GM19238 (cell line): ENCODE measurements around the gene CELF2.

Source experiments
- DNase-seq: peaks from one replicate; pipeline ENCODE4 v3.0.0; 2011; ENCODE audit warnings: low spot score; ENCODE audit not compliant: insufficient read length

The CELF2 gene

GRCh38 chr10:11154333-11154732 is 136.7 kb downstream of the CELF2 start:
- no peak for DNase-seq

- DNase-seq: no peak
These were observed 137.3 kb downstream of the CELF2 start for GRCh38 chr10:11154849-11155498.

- no peak for DNase-seq
These were observed 138.8 kb downstream of the CELF2 start for GRCh38 chr10:11156480-11156879.

GRCh38 chr10:11157292-11158076 is 139.8 kb downstream of the CELF2 start:
- no peak for DNase-seq

GRCh38 chr10:11158080-11158479 is 140.4 kb downstream of the CELF2 start:
- no peak for DNase-seq

GRCh38 chr10:11159543-11160215 is 142.0 kb downstream of the CELF2 start:
- DNase-seq: no peak

- DNase-seq: no peak
These were observed 143.4 kb downstream of the CELF2 start for GRCh38 chr10:11161096-11161495.

GRCh38 chr10:11161910-11162309 is 144.2 kb downstream of the CELF2 start:
- DNase-seq: no peak

GRCh38 chr10:11162828-11163599 is 145.3 kb downstream of the CELF2 start:
- DNase-seq: peak; percentile 56

- no peak for DNase-seq
These were observed 146.3 kb downstream of the CELF2 start for GRCh38 chr10:11163780-11164550.

GRCh38 chr10:11164551-11164802 is 146.8 kb downstream of the CELF2 start:
- no peak for DNase-seq

- DNase-seq: no peak
These were observed 147.3 kb downstream of the CELF2 start for GRCh38 chr10:11164803-11165590.

GRCh38 chr10:11165591-11166543 is 148.2 kb downstream of the CELF2 start:
- peak; percentile 50 for DNase-seq

- no peak for DNase-seq
These were observed 148.9 kb downstream of the CELF2 start for GRCh38 chr10:11166550-11166949.

- no peak for DNase-seq
These were observed 149.7 kb downstream of the CELF2 start for GRCh38 chr10:11167233-11167966.

GRCh38 chr10:11168423-11169090 is 150.9 kb downstream of the CELF2 start:
- no peak for DNase-seq

GRCh38 chr10:11169976-11170375 is 152.3 kb downstream of the CELF2 start:
- DNase-seq: no peak

- no peak for DNase-seq
These were observed 152.9 kb downstream of the CELF2 start for GRCh38 chr10:11170574-11170973.
